ENCODE data around the gene TTLL5. TPM values are rescaled to one million over a fixed set of nuclear protein-coding genes. Genes with fewer than 3 reads are reported as not detected.

Gene TTLL5
- total and polyA plus RNA-seq, 4 donors = 30.4 to 40.1 (median 33.1) TPM

DNA sequence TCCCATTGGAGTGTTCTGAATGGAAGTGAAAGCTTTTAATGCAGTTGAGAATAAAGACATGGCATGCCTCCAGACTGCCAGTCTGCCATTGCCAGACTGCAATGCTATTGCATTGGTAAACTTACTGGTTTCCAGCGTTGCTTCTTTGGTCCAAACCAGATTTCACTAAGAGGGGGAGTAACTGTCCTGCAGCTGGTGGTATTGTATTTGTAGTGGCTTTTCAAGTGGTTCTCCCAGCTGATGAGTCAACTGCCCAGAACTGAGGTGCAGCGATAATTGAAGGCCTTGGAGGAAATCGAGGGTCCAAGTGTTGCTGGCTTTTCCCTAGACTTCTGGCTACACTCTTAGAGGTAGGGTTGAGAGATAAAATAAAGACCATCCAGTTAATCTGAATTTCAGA lies 32.2 kb upstream of the TTLL5 start:
- Histone ChIP-seq H3K4me1 (ENCODE audit: control insufficient read depth, insufficient read depth, low read length) (no peaks in the 10 kb centered on the region), H3K4me3 (ENCODE audit: low read depth, low read length) (no peak overlapping the region), H3K27ac (ENCODE audit: low read depth, low read length) (no peak overlapping the region), H3K36me3 (ENCODE audit: control insufficient read depth, insufficient read depth, low read length) (no peaks in the 10 kb centered on the region), H3K9me3 (ENCODE audit: control insufficient read depth, insufficient read depth, low read length) (no peaks in the 10 kb centered on the region), H3K27me3 (ENCODE audit: control insufficient read depth, insufficient read depth, low read length) (no peaks in the 10 kb centered on the region)
- no peak for DNase-seq (ENCODE audit: low read depth in 4 of 6, low spot score in 6 of 6)
- WGBS (ENCODE audit: insufficient coverage) = 67% methylated on average over 1 of the region's 3 CpGs

DNA sequence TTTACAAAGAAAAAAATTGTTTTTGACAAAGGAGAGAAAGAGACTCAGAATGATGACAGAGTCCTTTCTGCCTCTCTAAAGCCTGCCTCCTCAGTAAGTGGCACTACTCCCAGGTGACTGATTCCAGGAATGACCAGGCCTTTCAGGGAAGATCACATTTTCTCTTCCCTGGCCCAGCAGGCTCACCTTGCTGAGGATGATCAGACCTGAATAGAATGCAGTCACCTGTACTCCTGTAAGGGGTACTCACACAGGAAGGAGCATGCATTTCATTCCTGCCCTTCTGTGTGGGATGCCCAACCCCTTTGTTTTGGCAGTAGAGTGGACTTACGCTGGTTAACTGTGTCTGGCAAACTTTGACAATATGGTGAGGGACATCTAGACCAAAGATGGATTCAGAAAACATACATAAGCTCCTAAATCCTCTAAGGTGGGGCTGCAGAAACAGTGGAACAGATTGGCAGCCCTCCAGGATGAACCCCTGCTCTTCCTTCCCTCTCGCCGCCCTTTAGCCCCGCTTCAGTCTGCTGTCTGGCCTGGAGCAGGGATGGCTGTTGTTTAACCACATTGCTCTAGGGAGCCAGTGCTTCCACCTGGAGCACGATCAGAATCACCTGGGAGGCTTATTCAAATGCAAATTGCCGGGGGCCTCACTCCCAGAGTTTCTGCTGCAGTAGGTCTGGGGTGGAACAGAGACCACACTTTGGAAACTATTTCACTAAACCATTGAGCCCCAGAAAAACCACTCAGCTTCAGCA lies 30.2 kb upstream of the TTLL5 start:
- Histone ChIP-seq H3K4me1 (ENCODE audit: control insufficient read depth, insufficient read depth, low read length) (no peaks in the 10 kb centered on the region), H3K4me3 (ENCODE audit: low read depth, low read length) (no peak overlapping the region), H3K27me3 (ENCODE audit: control insufficient read depth, insufficient read depth, low read length) (no peaks in the 10 kb centered on the region), H3K27ac (ENCODE audit: low read depth, low read length) (no peak overlapping the region), H3K9me3 (ENCODE audit: control insufficient read depth, insufficient read depth, low read length) (no peaks in the 10 kb centered on the region), H3K36me3 (ENCODE audit: control insufficient read depth, insufficient read depth, low read length) (no peaks in the 10 kb centered on the region)
- WGBS (ENCODE audit: insufficient coverage) = 68% methylated on average over 5 of the region's 6 CpGs
- DNase-seq (ENCODE audit: low read depth in 4 of 6, low spot score in 6 of 6) = no peak

DNA sequence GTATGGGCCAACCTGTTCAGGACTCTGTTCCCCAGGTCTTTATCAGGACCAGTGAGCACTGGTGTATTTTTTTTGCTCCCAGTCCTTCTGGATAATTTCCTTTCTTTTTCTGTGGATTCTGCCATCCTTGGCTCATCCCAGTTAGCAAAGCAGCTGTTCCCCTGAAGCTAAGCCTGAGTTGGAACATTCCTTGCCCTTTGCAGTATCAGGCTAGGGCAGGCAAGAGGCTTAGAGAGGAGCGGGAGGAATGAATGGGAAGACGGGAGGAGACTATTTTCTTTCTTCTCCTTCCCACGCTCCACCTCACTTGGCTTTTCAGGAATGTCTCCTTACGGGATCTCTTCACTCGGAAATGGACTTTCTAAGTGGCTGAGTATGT lies 29.6 kb upstream of the TTLL5 start:
- WGBS (ENCODE audit: insufficient coverage) = 60% methylated on average over 1 of the region's 5 CpGs

DNA sequence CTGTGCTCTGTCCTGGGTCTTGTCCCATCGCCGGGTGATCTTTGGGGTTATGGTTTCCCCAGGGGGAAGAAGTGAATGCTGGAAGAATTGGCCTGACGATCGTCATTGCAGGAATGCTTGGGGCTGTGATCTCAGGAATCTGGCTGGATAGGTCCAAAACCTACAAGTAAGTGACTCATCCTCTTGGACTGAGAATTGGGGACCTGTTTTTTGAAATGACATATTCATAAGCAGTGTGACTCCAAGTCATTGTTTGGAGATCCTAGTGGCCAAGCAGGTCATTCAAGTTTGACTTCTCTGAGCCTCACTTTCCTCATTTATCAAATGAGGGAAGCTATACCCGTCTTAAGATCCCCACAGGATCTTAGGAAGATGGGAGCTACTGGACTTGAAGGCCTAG lies 26.2 kb upstream of the TTLL5 start:
- no peak for DNase-seq (ENCODE audit: low read depth in 4 of 6, low spot score in 6 of 6)
- Histone ChIP-seq H3K27ac (ENCODE audit: low read depth, low read length) (no peak overlapping the region), H3K27me3 (ENCODE audit: control insufficient read depth, insufficient read depth, low read length) (no peaks in the 10 kb centered on the region), H3K36me3 (ENCODE audit: control insufficient read depth, insufficient read depth, low read length) (no peaks in the 10 kb centered on the region), H3K4me1 (ENCODE audit: control insufficient read depth, insufficient read depth, low read length) (peaks cover 10% of the 10 kb centered on the region), H3K4me3 (ENCODE audit: low read depth, low read length) (no peak overlapping the region), H3K9me3 (ENCODE audit: control insufficient read depth, insufficient read depth, low read length) (no peaks in the 10 kb centered on the region)
- WGBS (ENCODE audit: insufficient coverage) = 98% methylated on average over 4 of the region's 5 CpGs

More for the DNA sequence above, 29.6 kb upstream of the TTLL5 start:
- H3K4me1 ChIP-seq (ENCODE audit: control insufficient read depth, insufficient read depth, low read length) = peaks cover 5% of the 10 kb centered on the region
- no peak overlapping the region for H3K4me3 ChIP-seq (ENCODE audit: low read depth, low read length)
- no peaks in the 10 kb centered on the region for H3K36me3 ChIP-seq (ENCODE audit: control insufficient read depth, insufficient read depth, low read length)
- peak in 1 of 6 donors; percentile 23 for DNase-seq (ENCODE audit: low read depth in 4 of 6, low spot score in 6 of 6)
- H3K9me3 ChIP-seq (ENCODE audit: control insufficient read depth, insufficient read depth, low read length) = no peaks in the 10 kb centered on the region
- no peaks in the 10 kb centered on the region for H3K27me3 ChIP-seq (ENCODE audit: control insufficient read depth, insufficient read depth, low read length)
- H3K27ac ChIP-seq (ENCODE audit: low read depth, low read length) = no peak overlapping the region

DNA sequence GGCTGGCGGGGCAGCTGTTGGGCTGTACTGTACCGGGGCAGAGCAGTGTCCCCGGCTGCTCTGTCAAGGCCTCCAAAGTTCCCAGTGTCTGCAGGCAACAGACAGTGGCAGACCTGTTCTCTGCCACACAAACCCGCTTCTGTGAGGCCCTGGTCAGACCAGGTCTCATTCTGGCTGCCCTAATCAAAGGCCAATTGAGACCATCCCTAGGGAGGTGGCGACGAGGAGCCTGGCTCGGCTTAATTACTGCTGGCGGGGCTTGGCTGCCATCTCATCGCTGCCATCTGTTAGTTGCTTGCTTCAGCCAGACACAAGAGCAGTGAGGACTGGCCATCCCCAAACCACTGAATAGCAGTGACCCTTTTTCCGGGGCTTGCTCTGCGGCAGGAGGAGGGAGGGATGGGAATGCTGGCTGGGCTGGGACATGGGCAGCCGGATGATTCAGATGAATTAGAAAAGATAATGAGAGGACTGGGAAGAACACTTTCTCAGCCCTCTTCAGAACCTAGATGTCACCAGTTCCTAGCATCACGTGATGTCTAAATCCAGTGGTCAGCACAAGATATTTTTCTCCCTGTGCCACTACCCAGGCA lies 24.9 kb upstream of the TTLL5 start:
- no peak overlapping the region for H3K4me3 ChIP-seq (ENCODE audit: low read depth, low read length)
- 35% methylated on average over 10 of the region's 13 CpGs for WGBS (ENCODE audit: insufficient coverage)
- no peaks in the 10 kb centered on the region for H3K9me3 ChIP-seq (ENCODE audit: control insufficient read depth, insufficient read depth, low read length)
- peaks cover 10% of the 10 kb centered on the region for H3K4me1 ChIP-seq (ENCODE audit: control insufficient read depth, insufficient read depth, low read length)
- H3K27ac ChIP-seq (ENCODE audit: low read depth, low read length) = no peak overlapping the region
- peak in 3 of 6 donors; percentile 26 to 75 (median 69) for DNase-seq (ENCODE audit: low read depth in 4 of 6, low spot score in 6 of 6)
- H3K27me3 ChIP-seq (ENCODE audit: control insufficient read depth, insufficient read depth, low read length) = no peaks in the 10 kb centered on the region
- no peaks in the 10 kb centered on the region for H3K36me3 ChIP-seq (ENCODE audit: control insufficient read depth, insufficient read depth, low read length)

DNA sequence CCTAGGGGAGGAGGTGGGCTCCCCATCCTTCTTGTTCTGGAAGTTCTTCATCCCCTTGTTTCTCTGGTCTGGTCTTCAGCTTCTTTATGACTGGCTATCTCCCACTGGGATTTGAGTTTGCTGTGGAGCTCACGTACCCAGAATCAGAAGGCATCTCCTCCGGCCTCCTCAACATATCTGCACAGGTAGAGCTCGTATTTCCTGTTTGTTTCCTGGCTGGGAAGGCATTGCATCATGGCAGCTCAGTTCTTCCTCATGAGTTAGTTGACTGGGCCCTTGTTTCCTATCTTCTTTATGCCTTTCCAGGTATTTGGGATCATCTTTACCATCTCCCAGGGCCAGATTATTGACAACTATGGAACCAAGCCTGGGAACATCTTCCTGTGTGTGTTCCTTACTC lies 20.2 kb upstream of the TTLL5 start:
- DNase-seq (ENCODE audit: low read depth in 4 of 6, low spot score in 6 of 6) = no peak
- peaks cover 10% of the 10 kb centered on the region for H3K4me1 ChIP-seq (ENCODE audit: control insufficient read depth, insufficient read depth, low read length)
- no peaks in the 10 kb centered on the region for H3K36me3 ChIP-seq (ENCODE audit: control insufficient read depth, insufficient read depth, low read length)
- no peaks in the 10 kb centered on the region for H3K27me3 ChIP-seq (ENCODE audit: control insufficient read depth, insufficient read depth, low read length)
- H3K4me3 ChIP-seq (ENCODE audit: low read depth, low read length) = no peak overlapping the region
- 88% methylated on average over 1 of the region's 3 CpGs for WGBS (ENCODE audit: insufficient coverage)
- no peaks in the 10 kb centered on the region for H3K9me3 ChIP-seq (ENCODE audit: control insufficient read depth, insufficient read depth, low read length)
- H3K27ac ChIP-seq (ENCODE audit: low read depth, low read length) = no peak overlapping the region

DNA sequence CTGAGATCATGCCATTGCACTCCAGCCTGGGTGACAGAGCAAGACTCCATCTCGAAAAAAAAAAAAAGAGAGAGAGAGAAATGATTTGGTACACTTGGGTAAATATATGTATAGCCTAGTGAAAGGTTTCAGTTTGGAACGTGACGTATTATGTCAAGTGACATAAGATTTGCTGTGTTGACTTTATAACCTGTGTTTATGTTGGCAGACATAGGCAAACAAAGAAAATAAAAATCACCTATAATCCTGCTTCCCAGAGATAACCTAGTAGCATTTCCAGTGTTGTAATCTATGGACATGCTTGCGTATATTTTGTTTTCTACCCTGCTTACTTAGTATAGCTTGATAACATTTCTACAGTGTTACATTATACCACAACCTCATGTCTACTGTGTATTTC lies 17.1 kb upstream of the TTLL5 start:
- WGBS (ENCODE audit: insufficient coverage) = 95% methylated on average over 3 of the region's 4 CpGs
- no peaks in the 10 kb centered on the region for H3K36me3 ChIP-seq (ENCODE audit: control insufficient read depth, insufficient read depth, low read length)
- DNase-seq (ENCODE audit: low read depth in 4 of 6, low spot score in 6 of 6) = no peak
- H3K4me1 ChIP-seq (ENCODE audit: control insufficient read depth, insufficient read depth, low read length) = no peaks in the 10 kb centered on the region
- no peak overlapping the region for H3K4me3 ChIP-seq (ENCODE audit: low read depth, low read length)
- no peaks in the 10 kb centered on the region for H3K27me3 ChIP-seq (ENCODE audit: control insufficient read depth, insufficient read depth, low read length)
- H3K9me3 ChIP-seq (ENCODE audit: control insufficient read depth, insufficient read depth, low read length) = no peaks in the 10 kb centered on the region
- H3K27ac ChIP-seq (ENCODE audit: low read depth, low read length) = no peak overlapping the region

DNA sequence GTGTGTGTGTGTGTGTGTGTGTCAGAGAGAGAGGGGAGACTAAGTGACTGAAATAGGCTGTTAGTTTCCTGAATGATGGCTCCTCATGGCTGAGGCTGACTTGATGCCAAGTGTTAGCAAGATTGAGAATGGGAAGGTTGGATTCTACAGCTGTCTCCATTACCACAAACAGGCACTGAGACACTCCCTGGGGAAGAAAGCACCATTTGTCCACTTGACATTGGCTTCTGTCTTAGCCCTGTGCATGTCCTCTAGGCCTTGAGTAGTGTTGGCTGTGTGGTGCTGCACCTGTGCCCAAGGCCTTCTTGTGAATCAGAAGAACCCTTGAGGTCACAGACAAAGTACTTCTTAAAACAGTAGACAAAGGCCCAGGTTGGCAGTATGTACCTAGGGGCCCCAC lies 16.0 kb upstream of the TTLL5 start:
- no peak for DNase-seq (ENCODE audit: low read depth in 4 of 6, low spot score in 6 of 6)
- no peak overlapping the region for H3K27ac ChIP-seq (ENCODE audit: low read depth, low read length)
- no peaks in the 10 kb centered on the region for H3K4me1 ChIP-seq (ENCODE audit: control insufficient read depth, insufficient read depth, low read length)
- H3K36me3 ChIP-seq (ENCODE audit: control insufficient read depth, insufficient read depth, low read length) = peaks cover 4% of the 10 kb centered on the region
- no peaks in the 10 kb centered on the region for H3K9me3 ChIP-seq (ENCODE audit: control insufficient read depth, insufficient read depth, low read length)
- H3K27me3 ChIP-seq (ENCODE audit: control insufficient read depth, insufficient read depth, low read length) = no peaks in the 10 kb centered on the region
- H3K4me3 ChIP-seq (ENCODE audit: low read depth, low read length) = no peak overlapping the region

DNA sequence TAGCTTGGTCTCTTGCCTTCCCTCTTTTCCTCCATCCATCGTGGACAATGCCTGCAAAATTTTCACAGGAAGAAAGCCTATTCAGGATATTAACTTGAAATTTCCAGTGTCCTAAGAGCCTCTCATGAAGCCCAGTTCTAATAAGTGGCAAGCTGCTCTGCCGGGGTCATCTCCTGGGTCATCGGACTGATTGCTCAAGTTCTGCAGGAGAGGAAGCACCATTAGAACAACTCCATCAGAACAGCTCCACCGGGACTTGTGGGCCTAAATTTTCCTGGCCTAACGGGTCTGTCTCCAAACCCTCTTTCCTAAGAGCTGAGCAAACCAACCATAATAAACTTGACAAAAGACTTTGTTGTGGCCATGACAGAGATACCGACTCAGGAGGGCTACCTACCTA lies 14.3 kb upstream of the TTLL5 start:
- no peak for DNase-seq (ENCODE audit: low read depth in 4 of 6, low spot score in 6 of 6)
- peaks cover 21% of the 10 kb centered on the region for H3K36me3 ChIP-seq (ENCODE audit: control insufficient read depth, insufficient read depth, low read length)
- no peak overlapping the region for H3K27ac ChIP-seq (ENCODE audit: low read depth, low read length)
- no peaks in the 10 kb centered on the region for H3K9me3 ChIP-seq (ENCODE audit: control insufficient read depth, insufficient read depth, low read length)
- no peaks in the 10 kb centered on the region for H3K27me3 ChIP-seq (ENCODE audit: control insufficient read depth, insufficient read depth, low read length)
- no peaks in the 10 kb centered on the region for H3K4me1 ChIP-seq (ENCODE audit: control insufficient read depth, insufficient read depth, low read length)
- no peak overlapping the region for H3K4me3 ChIP-seq (ENCODE audit: low read depth, low read length)
- WGBS (ENCODE audit: insufficient coverage) = 98% methylated on average over 4 of the region's 6 CpGs

DNA sequence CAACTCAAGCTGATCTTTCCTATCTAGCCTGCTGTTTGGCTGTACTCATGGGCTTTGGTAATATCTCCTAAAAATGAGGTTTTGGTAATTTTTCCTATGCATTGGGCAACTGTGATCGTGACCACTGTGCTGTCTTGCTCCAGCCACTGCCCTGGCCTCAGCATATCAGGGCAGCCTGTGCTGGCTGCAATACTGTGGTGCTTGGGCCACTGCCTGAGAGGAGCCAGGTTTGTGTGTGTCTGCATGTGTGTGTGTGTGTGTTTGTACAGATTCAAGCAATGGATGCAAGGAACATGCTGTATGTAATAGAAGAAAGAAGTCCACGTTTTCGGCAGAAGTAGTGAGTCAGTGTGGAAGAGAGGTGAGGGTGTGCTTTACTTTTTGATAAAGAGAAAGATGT lies 13.4 kb upstream of the TTLL5 start:
- Histone ChIP-seq H3K9me3 (ENCODE audit: control insufficient read depth, insufficient read depth, low read length) (no peaks in the 10 kb centered on the region), H3K27me3 (ENCODE audit: control insufficient read depth, insufficient read depth, low read length) (no peaks in the 10 kb centered on the region), H3K4me1 (ENCODE audit: control insufficient read depth, insufficient read depth, low read length) (no peaks in the 10 kb centered on the region), H3K27ac (ENCODE audit: low read depth, low read length) (peak overlapping the region; percentile 29), H3K36me3 (ENCODE audit: control insufficient read depth, insufficient read depth, low read length) (peaks cover 24% of the 10 kb centered on the region), H3K4me3 (ENCODE audit: low read depth, low read length) (no peak overlapping the region)
- no peak for DNase-seq (ENCODE audit: low read depth in 4 of 6, low spot score in 6 of 6)
- WGBS (ENCODE audit: insufficient coverage) = 85% methylated on average over 1 of the region's 3 CpGs

Data from spinal cord (tissue), 10 donors.